Stimulated activated CD8-positive, alpha-beta memory T cell treated with anti-CD3 and anti-CD28 coated beads, Interleukin-2, amount 100 ng/mL, for 1 hour (primary cell): ENCODE measurements around the gene KCNJ8.

Experiments used
- DNase-seq, 2 donors: peaks; one replicate each; pipeline ENCODE4 v3.0.0-alpha.2; 2020; ENCODE audit warnings: low read depth in 2 of 2

KCNJ8 gene

GRCh38 chr12:21715386-21715785 is 59.1 kb downstream of the KCNJ8 start:
- DNase-seq, result no peak
